Stimulated activated CD8-positive, alpha-beta memory T cell treated with anti-CD3 and anti-CD28 coated beads, Interleukin-15, amount 100 ng/mL, for 4 hours (primary cell): ENCODE measurements around the gene B3GNT5.

ENCODE experiments used
- DNase-seq, 2 donors: peaks; one replicate each; pipeline ENCODE4 v3.0.0-alpha.2; 2020; ENCODE audit warnings: low read depth in 2 of 2

The B3GNT5 gene

DNA sequence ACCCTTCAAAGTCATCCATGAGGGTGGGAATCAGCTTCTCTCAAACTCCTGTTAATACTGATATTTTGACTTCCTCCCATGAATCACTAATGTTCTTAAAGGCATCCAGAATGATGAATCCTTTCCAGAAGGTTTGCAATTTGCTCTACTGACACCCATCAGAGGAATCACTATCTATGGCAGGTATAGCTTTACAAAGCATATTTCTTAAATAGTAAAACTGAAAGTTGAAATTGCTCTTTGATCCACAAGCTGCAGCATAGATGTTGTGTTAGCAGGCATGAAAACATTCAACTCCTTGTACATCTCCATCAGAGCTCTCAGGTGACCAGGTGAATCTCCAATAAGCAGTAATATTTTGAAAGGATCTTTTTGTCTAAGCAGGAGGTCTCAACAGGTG lies 66.3 kb downstream of the B3GNT5 start:
- DNase-seq: no peak
